ENCODE measurements around the gene PREP.
A peak's percentile ranks its signal among the peaks of the same experiment; 100 is the strongest.
"Not testable (repeated sequence)": the region's sequence is repeated elsewhere in the genome, so short reads cannot be mapped to it uniquely, and the experiment has no call there.

PREP gene

GRCh38 chr6:105348897-105349296 lies 54.0 kb downstream of the PREP start:
- WGBS, 2 experiments: 100% methylated on average over 1 of the region's 1 CpG
- H3K36me3 ChIP-seq (ENCODE audit: control insufficient read depth, insufficient read depth, low read length): no peaks in the 10 kb centered on the region
- H3K9me3 ChIP-seq (ENCODE audit: control insufficient read depth, low read length): no peaks in the 10 kb centered on the region
- H3K4me1 ChIP-seq (ENCODE audit: control insufficient read depth, insufficient read depth, low read length): peaks cover 6% of the 10 kb centered on the region
- no peak overlapping the region for H3K27ac ChIP-seq (ENCODE audit: insufficient read depth, low read depth, low read length, poor library complexity, severe bottlenecking)
- H3K27me3 ChIP-seq (ENCODE audit: control insufficient read depth, insufficient read depth, low read length, poor library complexity, severe bottlenecking): no peaks in the 10 kb centered on the region
- no peak overlapping the region for H3K4me3 ChIP-seq (ENCODE audit: insufficient read depth, low read depth, low read length)

- H3K36me3 ChIP-seq (ENCODE audit: control insufficient read depth, insufficient read depth, low read length): no peaks in the 10 kb centered on the region
- peaks cover 6% of the 10 kb centered on the region for H3K4me1 ChIP-seq (ENCODE audit: control insufficient read depth, insufficient read depth, low read length)
- 79 to 91% methylated on average over 3 of the region's 3 CpGs for WGBS, 2 experiments
- H3K27ac ChIP-seq (ENCODE audit: insufficient read depth, low read depth, low read length, poor library complexity, severe bottlenecking): peak overlapping the region; percentile 6
- no peak overlapping the region for H3K4me3 ChIP-seq (ENCODE audit: insufficient read depth, low read depth, low read length)
- no peaks in the 10 kb centered on the region for H3K27me3 ChIP-seq (ENCODE audit: control insufficient read depth, insufficient read depth, low read length, poor library complexity, severe bottlenecking)
- H3K9me3 ChIP-seq (ENCODE audit: control insufficient read depth, low read length): no peaks in the 10 kb centered on the region
These were observed 56.8 kb downstream of the PREP start for GRCh38 chr6:105346052-105346451.

GRCh38 chr6:105345506-105345905 lies 57.4 kb downstream of the PREP start:
- WGBS, 2 experiments: 90 to 93% methylated on average over 4 of the region's 4 CpGs
- peak overlapping the region; percentile 27 for H3K27ac ChIP-seq (ENCODE audit: insufficient read depth, low read depth, low read length, poor library complexity, severe bottlenecking)
- H3K4me1 ChIP-seq (ENCODE audit: control insufficient read depth, insufficient read depth, low read length): peaks cover 6% of the 10 kb centered on the region

GRCh38 chr6:105344881-105345370 lies 58.0 kb downstream of the PREP start:
- H3K27ac ChIP-seq (ENCODE audit: insufficient read depth, low read depth, low read length, poor library complexity, severe bottlenecking): peak overlapping the region; percentile 27
- no peaks in the 10 kb centered on the region for H3K9me3 ChIP-seq (ENCODE audit: control insufficient read depth, low read length)
- peaks cover 6% of the 10 kb centered on the region for H3K4me1 ChIP-seq (ENCODE audit: control insufficient read depth, insufficient read depth, low read length)
- H3K36me3 ChIP-seq (ENCODE audit: control insufficient read depth, insufficient read depth, low read length): no peaks in the 10 kb centered on the region
- no peaks in the 10 kb centered on the region for H3K27me3 ChIP-seq (ENCODE audit: control insufficient read depth, insufficient read depth, low read length, poor library complexity, severe bottlenecking)
- 93 to 94% methylated on average over 2 of the region's 2 CpGs for WGBS, 2 experiments
- H3K4me3 ChIP-seq (ENCODE audit: insufficient read depth, low read depth, low read length): no peak overlapping the region

More at GRCh38 chr6:105345506-105345905, 57.4 kb downstream of the PREP start:
- H3K27me3 ChIP-seq (ENCODE audit: control insufficient read depth, insufficient read depth, low read length, poor library complexity, severe bottlenecking): no peaks in the 10 kb centered on the region
- H3K9me3 ChIP-seq (ENCODE audit: control insufficient read depth, low read length): no peaks in the 10 kb centered on the region
- no peak overlapping the region for H3K4me3 ChIP-seq (ENCODE audit: insufficient read depth, low read depth, low read length)
- no peaks in the 10 kb centered on the region for H3K36me3 ChIP-seq (ENCODE audit: control insufficient read depth, insufficient read depth, low read length)

- not testable (repeated sequence) for H3K9me3 ChIP-seq (ENCODE audit: control insufficient read depth, low read length); H3K27ac ChIP-seq (ENCODE audit: insufficient read depth, low read depth, low read length, poor library complexity, severe bottlenecking); H3K4me1 ChIP-seq (ENCODE audit: control insufficient read depth, insufficient read depth, low read length); H3K4me3 ChIP-seq (ENCODE audit: insufficient read depth, low read depth, low read length); H3K36me3 ChIP-seq (ENCODE audit: control insufficient read depth, insufficient read depth, low read length); H3K27me3 ChIP-seq (ENCODE audit: control insufficient read depth, insufficient read depth, low read length, poor library complexity, severe bottlenecking)
- 96% methylated on average over 21 of the region's 21 CpGs for WGBS, 2 experiments
These were observed 64.4 kb downstream of the PREP start for GRCh38 chr6:105338350-105338983.

GRCh38 chr6:105336986-105337385 lies 65.9 kb downstream of the PREP start:
- H3K27ac ChIP-seq (ENCODE audit: insufficient read depth, low read depth, low read length, poor library complexity, severe bottlenecking): no peak overlapping the region
- no peaks in the 10 kb centered on the region for H3K36me3 ChIP-seq (ENCODE audit: control insufficient read depth, insufficient read depth, low read length)
- no peak overlapping the region for H3K4me3 ChIP-seq (ENCODE audit: insufficient read depth, low read depth, low read length)
- no peaks in the 10 kb centered on the region for H3K27me3 ChIP-seq (ENCODE audit: control insufficient read depth, insufficient read depth, low read length, poor library complexity, severe bottlenecking)
- WGBS, 2 experiments: 98 to 100% methylated on average over 2 of the region's 2 CpGs
- no peaks in the 10 kb centered on the region for H3K4me1 ChIP-seq (ENCODE audit: control insufficient read depth, insufficient read depth, low read length)
- no peaks in the 10 kb centered on the region for H3K9me3 ChIP-seq (ENCODE audit: control insufficient read depth, low read length)

- Histone ChIP-seq H3K27ac (ENCODE audit: insufficient read depth, low read depth, low read length, poor library complexity, severe bottlenecking) (no peak overlapping the region), H3K27me3 (ENCODE audit: control insufficient read depth, insufficient read depth, low read length, poor library complexity, severe bottlenecking) (no peaks in the 10 kb centered on the region), H3K36me3 (ENCODE audit: control insufficient read depth, insufficient read depth, low read length) (no peaks in the 10 kb centered on the region), H3K9me3 (ENCODE audit: control insufficient read depth, low read length) (no peaks in the 10 kb centered on the region), H3K4me1 (ENCODE audit: control insufficient read depth, insufficient read depth, low read length) (no peaks in the 10 kb centered on the region), H3K4me3 (ENCODE audit: insufficient read depth, low read depth, low read length) (no peak overlapping the region)
- WGBS, 2 experiments: 89 to 91% methylated on average over 4 of the region's 4 CpGs
These were observed 70.3 kb downstream of the PREP start for GRCh38 chr6:105332576-105332975.

- no peak overlapping the region for H3K27ac ChIP-seq (ENCODE audit: insufficient read depth, low read depth, low read length, poor library complexity, severe bottlenecking)
- no peaks in the 10 kb centered on the region for H3K36me3 ChIP-seq (ENCODE audit: control insufficient read depth, insufficient read depth, low read length)
- no peaks in the 10 kb centered on the region for H3K4me1 ChIP-seq (ENCODE audit: control insufficient read depth, insufficient read depth, low read length)
- no peaks in the 10 kb centered on the region for H3K9me3 ChIP-seq (ENCODE audit: control insufficient read depth, low read length)
- no peaks in the 10 kb centered on the region for H3K27me3 ChIP-seq (ENCODE audit: control insufficient read depth, insufficient read depth, low read length, poor library complexity, severe bottlenecking)
- 95 to 98% methylated on average over 4 of the region's 4 CpGs for WGBS, 2 experiments
- H3K4me3 ChIP-seq (ENCODE audit: insufficient read depth, low read depth, low read length): no peak overlapping the region
These were observed 71.0 kb downstream of the PREP start for GRCh38 chr6:105331927-105332326.

- H3K4me1 ChIP-seq (ENCODE audit: control insufficient read depth, insufficient read depth, low read length): no peaks in the 10 kb centered on the region
- no peak overlapping the region for H3K27ac ChIP-seq (ENCODE audit: insufficient read depth, low read depth, low read length, poor library complexity, severe bottlenecking)
- no peaks in the 10 kb centered on the region for H3K36me3 ChIP-seq (ENCODE audit: control insufficient read depth, insufficient read depth, low read length)
- H3K4me3 ChIP-seq (ENCODE audit: insufficient read depth, low read depth, low read length): no peak overlapping the region
- 97 to 100% methylated on average over 2 of the region's 2 CpGs for WGBS, 2 experiments
- no peaks in the 10 kb centered on the region for H3K9me3 ChIP-seq (ENCODE audit: control insufficient read depth, low read length)
- no peaks in the 10 kb centered on the region for H3K27me3 ChIP-seq (ENCODE audit: control insufficient read depth, insufficient read depth, low read length, poor library complexity, severe bottlenecking)
These were observed 72.0 kb downstream of the PREP start for GRCh38 chr6:105330913-105331312.

- WGBS, 2 experiments: 86 to 93% methylated on average over 3 of the region's 3 CpGs
- H3K4me1 ChIP-seq (ENCODE audit: control insufficient read depth, insufficient read depth, low read length): no peaks in the 10 kb centered on the region
- no peaks in the 10 kb centered on the region for H3K27me3 ChIP-seq (ENCODE audit: control insufficient read depth, insufficient read depth, low read length, poor library complexity, severe bottlenecking)
These were observed 72.5 kb downstream of the PREP start for GRCh38 chr6:105330364-105330763.

More at GRCh38 chr6:105330364-105330763, 72.5 kb downstream of the PREP start:
- H3K9me3 ChIP-seq (ENCODE audit: control insufficient read depth, low read length): no peaks in the 10 kb centered on the region
- no peaks in the 10 kb centered on the region for H3K36me3 ChIP-seq (ENCODE audit: control insufficient read depth, insufficient read depth, low read length)
- no peak overlapping the region for H3K27ac ChIP-seq (ENCODE audit: insufficient read depth, low read depth, low read length, poor library complexity, severe bottlenecking)
- H3K4me3 ChIP-seq (ENCODE audit: insufficient read depth, low read depth, low read length): no peak overlapping the region

Measured in ectodermal cell (in vitro differentiated cells).